Lower leg skin (tissue), 4 donors: ENCODE measurements around the gene RGS7. TPM values are rescaled to one million over a fixed set of nuclear protein-coding genes. Genes with fewer than 3 reads are reported as not detected.
"Not testable (repeated sequence)": the region's sequence is repeated elsewhere in the genome, so short reads cannot be mapped to it uniquely, and the experiment has no call there.

Experiments used
- DNase-seq, 2 donors: peaks; one replicate each; pipeline ENCODE4 v3.0.0-alpha.2; 2019; ENCODE audit warnings: low spot score in 2 of 2
- H3K4me3 ChIP-seq: fragments of 200-600 bp; sonication (generic); 2 replicates; pipeline ENCODE4 v1.5.1; 2017; ENCODE audit warnings: mild to moderate bottlenecking, low read depth; ENCODE audit not compliant: poor library complexity, severe bottlenecking
- CTCF ChIP-seq, 3 donors: fragments of 450-650 bp; IDR thresholded peaks; one replicate each; pipeline ENCODE4 v1.5.1; 2016; ENCODE audit warnings: antibody characterized with exemption in 3 of 3, mild to moderate bottlenecking in 3 of 3, moderate library complexity in 2 of 3
- POLR2A ChIP-seq, 2 donors: fragments of 450-650 bp; IDR thresholded peaks; one replicate each; pipeline ENCODE4 v1.6.1; 2016 to 2017; ENCODE audit warnings: antibody characterized with exemption in 2 of 2, mild to moderate bottlenecking in 1 of 2, moderate library complexity in 1 of 2
- WGBS, 2 donors: methylation state at CpG; one replicate each; pipeline ENCODE4 v1.1.5; 2018; 5-methylcytosine and 5-hydroxymethylcytosine counted together
- intact Hi-C: fragments of 100-400 bp; cut with DNase I; formaldehyde crosslinking; loops from one replicate; pipeline ENCODE4 v1.15.0; 2023; ENCODE audit warnings: low total_unique reads
- total RNA-seq, 4 donors: library from RNA; depleted of rRNA; stranded (reverse); fragments of >200 nt; gene quantifications; one replicate each; pipeline ENCODE4 v1.1.0, GENCODE V29; 2016

Gene RGS7
- total RNA-seq, 4 donors from 2014 or later, result not detected

- H3K4me3 ChIP-seq, result no peak overlapping the region
- intact Hi-C loops, result no loop called here
- DNase-seq, result no peak
- 70 to 85% methylated on average over 4 of the region's 4 CpGs for WGBS, 2 donors
- TF ChIP-seq POLR2A (IDR thresholded peaks at IDR 0.05) (no peak), CTCF (IDR thresholded peaks at IDR 0.05) (no peak)
Measured at GRCh38 chr1:241142493-241142892, 214.5 kb downstream of the RGS7 start.

- WGBS, 2 donors, result 77 to 83% methylated on average over 3 of the region's 3 CpGs
- DNase-seq, H3K4me3 ChIP-seq, intact Hi-C loops: not testable (repeated sequence)
Measured at GRCh38 chr1:241141646-241142045, 215.4 kb downstream of the RGS7 start.

DNA sequence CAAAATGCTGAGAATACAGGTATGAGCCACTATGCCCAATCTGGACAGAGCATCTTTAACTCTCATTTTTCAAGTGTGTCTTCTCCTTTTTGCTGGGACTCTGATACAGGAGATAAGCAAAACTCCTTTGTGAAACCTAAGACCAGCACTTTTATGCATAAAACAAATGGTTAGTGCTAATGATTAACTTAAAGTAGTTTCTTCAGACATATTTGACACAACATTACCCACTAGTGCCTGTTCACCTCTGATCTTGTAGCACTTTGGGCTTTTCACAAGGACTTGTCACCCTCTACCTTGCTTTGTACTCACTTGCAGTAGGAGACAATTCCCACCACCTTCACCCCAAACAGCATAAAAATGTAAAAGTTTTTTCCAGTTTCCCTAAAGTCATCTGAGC lies 216.3 kb downstream of the RGS7 start:
- intact Hi-C loops, result no loop called here
- no peak for DNase-seq
- TF ChIP-seq CTCF (IDR thresholded peaks at IDR 0.05) (no peak), POLR2A (IDR thresholded peaks at IDR 0.05) (no peak)
- H3K4me3 ChIP-seq, result no peak overlapping the region

GRCh38 chr1:241139047-241139446 lies 218.0 kb downstream of the RGS7 start:
- intact Hi-C loops, result no loop called here
- no peak for DNase-seq
- 67 to 71% methylated on average over 1 of the region's 1 CpG for WGBS, 2 donors
- H3K4me3 ChIP-seq, result no peak overlapping the region
- no peak for TF ChIP-seq POLR2A (IDR thresholded peaks at IDR 0.05)

DNA sequence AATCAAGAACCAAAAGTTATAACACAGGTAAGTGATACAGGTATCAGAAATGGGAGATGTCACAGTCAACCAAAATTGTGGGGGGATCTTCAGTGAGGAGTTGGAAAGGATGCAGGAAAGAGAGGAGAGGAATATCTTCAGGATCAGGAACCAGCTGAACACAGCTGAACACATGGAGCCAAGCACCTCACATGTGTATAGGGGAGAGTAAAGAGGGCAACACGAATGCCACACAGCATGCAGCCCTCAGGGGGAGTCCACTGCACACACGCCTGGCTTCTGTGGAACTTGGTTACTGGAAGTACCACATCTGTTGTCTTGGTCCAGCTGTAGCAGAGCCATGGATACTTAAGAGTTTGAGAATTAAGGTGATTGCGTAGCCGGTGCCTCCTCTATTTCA lies 218.8 kb downstream of the RGS7 start:
- no peak overlapping the region for H3K4me3 ChIP-seq
- 83 to 87% methylated on average over 4 of the region's 4 CpGs for WGBS, 2 donors
- TF ChIP-seq POLR2A (IDR thresholded peaks at IDR 0.05) (no peak), CTCF (IDR thresholded peaks at IDR 0.05) (no peak)
- intact Hi-C loops, result no loop called here
- no peak for DNase-seq

DNA sequence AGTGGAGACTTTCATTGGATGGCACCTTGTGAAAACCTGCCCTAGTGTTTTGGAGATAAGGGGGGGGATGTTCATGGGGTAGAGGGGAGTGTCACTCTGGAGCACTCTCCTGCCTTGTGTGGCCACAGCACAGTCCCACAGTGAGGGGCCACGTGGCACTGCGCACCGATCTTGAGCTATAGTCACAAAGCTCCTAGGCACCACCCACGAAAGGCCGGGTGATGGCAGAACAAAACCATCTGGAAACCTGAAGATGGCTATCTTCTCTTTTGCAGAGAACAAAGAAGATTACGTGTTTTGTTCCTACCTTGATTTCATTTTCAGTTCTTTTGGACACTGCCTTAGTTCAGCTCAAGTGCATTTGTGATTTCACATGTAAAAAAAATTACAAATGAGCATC lies 220.6 kb downstream of the RGS7 start:
- H3K4me3 ChIP-seq, result no peak overlapping the region
- intact Hi-C loops, result no loop called here
- no peak for DNase-seq
- TF ChIP-seq POLR2A (IDR thresholded peaks at IDR 0.05) (no peak), CTCF (IDR thresholded peaks at IDR 0.05) (no peak)
- 83 to 95% methylated on average over 6 of the region's 6 CpGs for WGBS, 2 donors

DNA sequence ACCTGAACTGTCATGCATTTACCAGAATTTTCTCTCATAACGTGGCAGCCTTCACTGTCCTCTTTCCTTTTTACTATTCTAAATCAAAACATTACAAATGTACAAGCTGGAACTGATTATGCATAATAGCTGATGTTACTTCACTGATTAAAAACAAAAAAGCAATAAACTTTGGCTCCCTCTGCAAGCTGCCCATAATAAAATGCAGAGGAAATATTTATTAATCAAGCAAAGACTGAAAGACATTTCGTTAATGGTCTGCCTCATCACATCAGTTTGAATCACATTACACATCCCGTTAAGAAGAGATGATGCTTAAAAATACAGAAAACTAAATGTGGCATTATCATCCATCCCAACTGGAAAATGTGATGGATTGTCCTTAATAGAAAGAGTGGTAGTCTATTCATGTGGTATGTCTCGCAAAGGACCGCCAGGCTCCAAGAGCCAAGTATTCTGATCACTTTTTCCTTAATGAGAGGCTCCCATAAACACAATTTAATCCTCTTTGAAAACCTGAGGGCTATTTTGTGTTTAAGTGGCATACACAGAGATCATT lies 225.3 kb downstream of the RGS7 start:
- TF ChIP-seq POLR2A (IDR thresholded peaks at IDR 0.05) (no peak), CTCF (IDR thresholded peaks at IDR 0.05) (no peak)
- intact Hi-C loops, result no loop called here
- no peak overlapping the region for H3K4me3 ChIP-seq
- DNase-seq, result no peak
- 52 to 57% methylated on average over 5 of the region's 5 CpGs for WGBS, 2 donors
